NCI-H1694 treated with DMSO at 0.1 percent for 48 hours (cell line): ENCODE data around the gene TMEM116.
"Not testable (repeated sequence)": the region's sequence is repeated elsewhere in the genome, so short reads cannot be mapped to it uniquely, and the experiment has no call there.

ENCODE experiments used
- DNase-seq: peaks from one replicate; lab custom pipeline; 2025; lab: John Stamatoyannopoulos, UW

Gene TMEM116

GRCh38 chr12:112009596-112009995, 3.4 kb downstream of the TMEM116 start:
- not testable (repeated sequence) for DNase-seq

GRCh38 chr12:112008918-112009317, 4.0 kb downstream of the TMEM116 start:
- DNase-seq: no peak

- no peak for DNase-seq
Measured at GRCh38 chr12:112007945-112008344, 5.0 kb downstream of the TMEM116 start.

GRCh38 chr12:112005419-112006395, 7.3 kb downstream of the TMEM116 start:
- no peak for DNase-seq

DNA sequence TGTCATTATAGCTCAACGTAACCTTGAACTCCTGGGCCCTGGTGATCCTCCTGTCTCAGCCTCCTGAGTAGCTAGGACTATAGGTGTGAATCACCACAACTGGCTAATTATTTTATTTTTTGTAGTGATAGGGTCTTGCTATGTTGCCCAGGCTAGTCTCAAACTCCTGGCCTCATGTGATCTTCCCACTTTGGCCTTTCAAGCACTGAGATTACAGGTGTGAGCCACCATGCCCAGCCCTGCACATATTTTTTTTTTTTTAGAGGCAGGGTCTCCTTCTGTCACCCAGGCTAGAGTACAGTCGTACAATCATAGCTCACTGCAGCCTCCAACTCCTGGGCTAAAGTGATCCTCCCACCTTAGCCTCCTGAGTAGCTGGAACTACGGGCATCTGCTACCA, 8.9 kb downstream of the TMEM116 start:
- DNase-seq: no peak

GRCh38 chr12:112001576-112001975, 11.4 kb downstream of the TMEM116 start:
- DNase-seq: no peak

DNA sequence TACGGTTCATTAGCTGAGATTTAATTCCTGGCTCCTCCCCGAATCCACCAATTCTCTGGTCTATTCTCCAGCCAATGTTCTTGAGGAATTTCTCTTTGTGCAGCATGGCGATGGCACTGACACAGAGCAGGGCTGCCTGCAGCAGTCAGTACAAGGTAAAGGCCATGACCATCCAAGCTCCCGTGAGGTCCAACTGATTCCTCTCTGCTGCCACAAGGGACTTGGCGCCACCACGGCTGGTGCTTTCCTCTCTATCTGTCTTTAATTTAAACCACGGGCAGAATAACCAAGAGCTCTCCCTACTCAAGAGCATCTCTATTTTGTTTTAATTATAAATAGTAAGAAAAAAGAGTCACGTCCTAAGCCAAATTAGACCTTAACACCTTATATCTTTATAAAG, 12.1 kb downstream of the TMEM116 start:
- DNase-seq: no peak

DNA sequence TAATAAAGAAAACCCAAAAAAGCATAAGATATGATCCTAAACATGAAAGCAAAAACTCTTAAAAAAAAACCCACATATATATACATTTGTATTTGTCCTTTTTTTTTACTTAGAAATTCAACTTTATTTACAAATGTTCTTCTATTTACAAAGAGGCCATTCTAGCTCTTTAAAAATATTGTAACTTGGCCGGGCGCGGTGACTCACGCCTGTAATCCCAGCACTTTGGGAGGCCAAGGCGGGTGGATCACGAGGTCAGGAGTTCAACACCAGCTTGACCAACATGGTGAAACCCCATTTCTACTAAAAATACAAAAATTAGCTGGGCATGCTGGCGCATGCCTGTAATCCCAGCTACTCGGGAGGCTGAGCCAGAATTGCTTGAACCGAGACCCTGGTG, 13.8 kb downstream of the TMEM116 start:
- not testable (repeated sequence) for DNase-seq

DNA sequence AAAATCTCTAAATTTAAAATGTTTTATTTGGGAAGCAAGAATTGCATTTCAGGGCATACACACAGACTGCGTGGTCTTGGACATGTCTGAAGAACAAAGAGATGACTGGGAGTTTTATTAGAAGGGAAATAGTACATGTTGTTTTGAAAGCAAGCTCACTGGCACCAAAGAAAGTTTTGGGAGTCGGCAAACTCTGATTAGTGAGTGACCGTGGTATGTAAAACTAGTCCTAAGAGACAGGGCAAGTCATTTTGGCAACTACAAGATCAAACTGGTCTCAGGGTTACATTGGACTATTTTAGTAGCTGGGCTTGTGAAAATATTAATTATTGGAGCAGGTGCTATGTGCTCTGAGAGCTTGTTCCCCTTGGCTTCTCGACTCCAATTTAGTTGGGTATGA, 14.9 kb downstream of the TMEM116 start:
- no peak for DNase-seq

DNA sequence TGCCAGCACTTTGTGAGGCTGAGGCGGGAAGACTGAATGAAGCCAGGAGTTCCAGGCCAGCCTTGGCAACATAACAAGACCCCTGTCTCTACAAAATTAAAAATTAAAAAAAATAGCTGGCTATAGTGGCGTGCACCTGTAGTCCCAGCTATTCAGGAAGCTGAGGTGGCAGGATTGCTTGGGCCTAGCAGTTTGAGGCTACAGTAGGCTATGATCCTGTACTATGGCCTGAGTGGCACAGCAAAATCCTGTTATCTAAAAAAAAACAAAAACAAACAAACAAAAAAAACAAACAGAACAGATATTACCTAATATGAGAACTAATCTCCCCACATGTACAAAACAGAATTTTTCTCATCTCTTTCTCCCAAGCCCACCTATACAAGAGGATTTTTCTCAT, 15.7 kb downstream of the TMEM116 start:
- DNase-seq: no peak

- no peak for DNase-seq
Measured at GRCh38 chr12:111995782-111996480, 17.0 kb downstream of the TMEM116 start.

GRCh38 chr12:111994211-111995111, 18.5 kb downstream of the TMEM116 start:
- not testable (repeated sequence) for DNase-seq

GRCh38 chr12:111993292-111994150, 19.4 kb downstream of the TMEM116 start:
- no peak for DNase-seq

GRCh38 chr12:111992464-111992863, 20.5 kb downstream of the TMEM116 start:
- no peak for DNase-seq

DNA sequence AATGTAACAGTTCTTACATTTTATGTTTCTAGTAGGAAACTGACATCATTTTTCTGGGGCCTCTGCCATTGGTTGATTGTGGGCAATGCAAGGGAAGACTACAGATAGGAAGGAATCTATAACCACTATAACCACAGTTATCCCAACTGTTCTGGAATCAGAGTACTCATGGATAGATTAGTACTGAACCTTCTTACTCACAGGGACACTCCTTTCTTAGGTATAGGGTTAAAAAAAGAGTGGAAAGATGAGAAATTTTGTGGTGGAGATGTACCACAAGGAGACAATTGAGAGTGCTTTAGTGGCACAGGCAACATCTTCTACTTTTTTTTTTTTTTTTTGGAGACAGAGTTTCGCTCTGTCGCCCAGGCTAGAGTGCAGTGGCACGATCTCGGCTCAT, 21.0 kb downstream of the TMEM116 start:
- DNase-seq: no peak

GRCh38 chr12:111991535-111991934, 21.4 kb downstream of the TMEM116 start:
- DNase-seq: no peak

GRCh38 chr12:111984820-111985219, 28.1 kb downstream of the TMEM116 start:
- DNase-seq: no peak

DNA sequence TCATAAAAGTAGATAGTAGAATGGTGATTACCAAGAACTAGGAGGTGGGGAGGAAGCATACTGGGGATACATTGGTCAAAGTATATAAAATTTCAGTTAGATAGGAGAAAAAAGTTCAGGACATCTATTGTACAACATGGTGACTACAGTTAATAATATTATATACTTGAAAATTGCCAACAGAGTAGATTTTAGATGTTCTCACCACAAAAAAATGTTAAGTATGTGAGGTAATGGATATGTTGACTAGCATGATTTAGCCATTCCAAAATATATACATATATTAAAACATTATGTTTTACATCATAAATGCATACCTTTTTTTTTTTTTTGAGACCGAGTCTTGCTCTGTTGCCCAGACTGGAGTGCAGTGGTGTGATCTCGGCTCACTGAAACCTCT, 31.0 kb downstream of the TMEM116 start:
- no peak for DNase-seq

GRCh38 chr12:111980598-111980997, 32.4 kb downstream of the TMEM116 start:
- no peak for DNase-seq

- no peak for DNase-seq
Measured at GRCh38 chr12:111978545-111978944, 34.4 kb downstream of the TMEM116 start.

GRCh38 chr12:111976860-111977259, 36.1 kb downstream of the TMEM116 start:
- no peak for DNase-seq
